ENCODE data around the gene TBX6.
"Not testable (repeated sequence)": the region's sequence is repeated elsewhere in the genome, so short reads cannot be mapped to it uniquely, and the experiment has no call there.

The TBX6 gene

GRCh38 chr16:30065102-30065942, 26.4 kb downstream of the TBX6 start, which contains the start of gene ALDOA:
Gene ALDOA, plus strand, starts transcription at chr16:30065760. Its CDS starts 1,138 bp downstream, at chr16:30066898.
- DNase-seq = peak; percentile 99

- no peak for DNase-seq
These were observed 27.0 kb downstream of the TBX6 start for GRCh38 chr16:30064729-30065101.

DNA sequence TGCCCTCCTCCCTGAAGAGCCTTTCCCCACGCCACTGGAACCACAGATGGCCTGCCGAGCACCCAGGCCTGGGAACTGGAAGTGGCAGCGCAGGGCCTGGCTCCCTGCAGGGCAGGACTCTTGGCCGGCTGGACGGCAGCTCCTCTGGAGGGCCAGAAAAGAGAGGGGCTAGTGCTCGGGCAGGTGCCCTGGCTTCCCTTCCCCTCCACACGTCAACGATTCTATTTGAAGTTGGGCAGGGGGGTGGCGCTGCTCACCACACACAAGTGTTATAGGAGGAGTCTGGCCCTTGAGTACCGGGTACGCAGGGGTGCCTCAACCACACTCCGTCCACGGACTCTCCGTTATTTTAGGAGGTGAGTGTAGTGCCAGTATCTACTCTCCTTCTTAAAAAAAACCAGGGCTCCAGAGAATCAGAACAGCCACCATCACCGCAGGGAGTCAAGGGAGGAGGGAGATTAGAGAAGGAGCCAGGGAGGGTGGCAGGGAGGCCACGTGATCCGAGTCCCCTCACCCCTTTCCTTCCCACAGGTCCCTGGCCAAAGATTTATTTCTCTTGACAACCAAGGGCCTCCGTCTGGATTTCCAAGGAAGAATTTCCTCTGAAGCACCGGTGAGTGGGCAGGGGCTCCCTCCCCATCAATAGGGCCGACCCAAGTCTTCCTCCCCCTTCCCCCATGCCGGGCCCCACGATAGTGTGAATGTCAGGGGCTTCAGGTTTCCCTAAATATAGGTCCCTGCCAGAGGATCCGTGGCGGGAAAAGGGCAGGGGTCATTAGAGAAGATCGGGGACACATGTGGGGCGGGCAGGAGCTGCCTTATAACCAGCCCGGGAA, 27.6 kb downstream of the TBX6 start:
- peak; percentile 82 for DNase-seq

- no peak for DNase-seq
These were observed 28.3 kb downstream of the TBX6 start for GRCh38 chr16:30063278-30063892.

GRCh38 chr16:30060836-30061554, 30.7 kb downstream of the TBX6 start:
- peak; percentile 68 for DNase-seq

DNA sequence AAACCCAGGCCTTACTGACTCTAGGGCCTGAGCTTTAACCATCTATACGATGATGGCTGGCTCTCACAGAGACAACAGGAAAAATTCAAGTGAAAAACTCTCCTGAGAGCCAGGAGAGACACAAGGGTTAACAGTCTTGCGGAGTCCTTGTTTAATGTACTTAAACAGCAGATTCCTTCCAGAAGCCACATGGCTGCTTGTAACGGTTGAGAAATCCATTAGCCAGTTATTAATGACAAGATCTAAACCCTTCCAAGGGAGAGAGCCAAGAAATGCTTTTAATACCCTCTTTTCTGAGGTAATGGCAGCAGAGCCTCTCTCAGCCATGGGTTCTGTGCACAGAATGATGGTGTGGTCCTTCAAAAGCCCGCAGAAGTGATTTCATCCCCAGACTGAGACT, 31.4 kb downstream of the TBX6 start:
- DNase-seq = no peak

DNA sequence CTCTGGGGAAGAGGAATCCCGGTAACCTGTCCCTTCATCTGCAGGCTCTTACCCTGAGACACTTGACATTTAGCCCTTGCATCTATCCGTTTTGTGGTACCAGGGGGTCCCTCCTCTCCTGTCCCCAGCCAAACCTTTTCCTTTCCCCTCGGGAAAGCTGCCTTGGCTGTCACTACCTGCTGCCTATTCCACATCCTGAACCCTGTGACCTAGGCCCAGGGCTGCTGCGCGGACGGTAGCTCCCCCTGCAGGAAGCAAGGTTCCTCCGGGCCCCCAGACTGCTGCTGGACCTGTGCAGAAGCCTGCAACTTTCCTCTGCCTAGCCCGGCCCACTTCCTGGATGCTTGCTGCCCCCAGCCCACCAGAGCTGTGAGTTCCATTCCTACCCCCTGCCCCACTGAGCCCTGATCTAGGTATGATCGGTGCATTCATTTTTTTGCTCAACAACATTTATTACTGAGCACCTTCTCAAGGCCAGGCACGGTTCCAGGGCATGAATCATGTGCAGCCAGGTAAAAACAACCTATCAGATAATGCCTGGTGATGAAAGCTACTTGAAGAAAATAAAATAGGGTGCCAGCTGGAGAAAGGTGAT, 36.7 kb downstream of the TBX6 start:
- DNase-seq = no peak

DNA sequence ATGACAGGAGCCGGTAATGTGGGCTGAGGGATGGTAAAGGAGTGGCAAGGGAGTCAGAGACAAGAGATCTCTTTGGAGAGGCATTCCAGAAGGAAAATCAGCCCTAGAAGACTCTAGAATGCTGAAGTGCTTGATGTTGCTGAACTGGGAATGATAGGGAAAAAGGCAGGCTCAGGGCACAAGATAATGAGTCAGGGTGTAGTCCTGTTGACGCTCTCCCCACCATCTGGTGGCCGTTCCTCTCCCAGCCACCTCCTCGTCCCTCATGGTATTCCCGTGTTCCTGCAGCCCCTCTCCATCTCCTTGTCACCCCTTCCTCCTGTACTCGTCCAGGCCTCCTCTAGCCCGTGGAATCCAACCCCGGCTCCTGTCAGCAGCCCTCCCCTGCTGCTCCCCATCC, 37.3 kb downstream of the TBX6 start:
- DNase-seq = no peak

GRCh38 chr16:30053376-30054015, 38.2 kb downstream of the TBX6 start:
- peak; percentile 31 for DNase-seq

- DNase-seq = peak; percentile 94
These were observed 38.9 kb downstream of the TBX6 start for GRCh38 chr16:30052671-30053372.

GRCh38 chr16:30051518-30051917, 40.2 kb downstream of the TBX6 start:
- no peak for DNase-seq

GRCh38 chr16:30049871-30050270, 41.9 kb downstream of the TBX6 start:
- no peak for DNase-seq

DNA sequence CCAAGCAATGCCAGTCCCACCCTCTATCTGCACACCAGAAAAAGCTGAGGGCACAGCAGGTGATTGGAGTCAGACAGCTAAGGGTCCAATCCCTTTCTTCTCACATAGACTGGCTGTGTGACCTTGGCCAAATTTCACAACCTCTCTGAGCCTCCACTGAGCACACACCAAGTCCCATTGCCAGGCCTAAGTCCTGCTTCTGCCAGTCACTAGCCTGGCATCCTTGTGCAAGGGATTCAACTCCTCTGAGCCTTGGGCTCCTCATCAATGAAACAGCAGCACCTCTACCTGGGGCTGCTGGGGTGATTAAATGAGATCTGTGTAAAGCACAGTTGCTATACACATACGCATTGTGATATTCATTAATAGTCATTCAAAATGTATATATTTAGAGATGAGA, 45.1 kb downstream of the TBX6 start:
- no peak for DNase-seq

- DNase-seq = no peak
These were observed 45.5 kb downstream of the TBX6 start for GRCh38 chr16:30046178-30046577.

DNA sequence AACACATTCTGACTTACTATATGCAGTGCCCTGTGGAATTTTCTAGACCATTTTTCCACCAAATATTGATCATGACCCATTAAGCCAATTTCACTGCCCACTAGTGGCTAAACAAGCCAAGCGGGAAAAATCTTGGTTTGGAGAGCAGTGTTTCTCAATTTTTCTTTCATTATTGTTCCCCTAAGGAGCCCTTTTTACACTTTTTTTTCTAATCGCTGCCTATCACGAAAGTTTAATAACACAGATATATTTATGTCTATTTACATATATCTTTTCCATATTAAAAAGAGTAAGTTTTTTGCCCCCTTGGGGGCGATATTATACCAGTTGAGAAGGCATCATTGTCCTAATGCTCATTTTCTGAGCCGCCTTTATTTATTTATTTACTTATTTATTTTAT, 49.9 kb downstream of the TBX6 start:
- no peak for DNase-seq

- DNase-seq = not testable (repeated sequence)
These were observed 51.0 kb downstream of the TBX6 start for GRCh38 chr16:30040690-30041089.

DNA sequence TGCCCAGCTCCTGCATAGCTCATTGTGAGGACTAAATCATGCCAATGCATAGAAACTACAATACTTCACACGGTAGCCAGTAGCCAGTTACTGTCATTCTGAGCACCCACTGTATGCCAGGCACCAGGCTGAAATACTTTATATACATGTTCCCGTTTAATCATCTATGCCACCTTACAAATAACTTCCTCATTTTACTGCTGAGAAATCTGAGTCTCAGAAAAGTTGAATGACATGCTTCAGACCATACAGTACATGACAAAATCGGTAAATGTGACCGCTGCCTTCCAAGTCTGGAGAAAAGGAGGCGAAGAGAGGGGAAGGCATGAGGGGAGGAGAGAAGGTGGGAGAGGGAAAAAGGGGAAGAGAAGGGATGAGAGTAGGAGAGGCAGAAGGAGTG, 51.5 kb downstream of the TBX6 start:
- DNase-seq = no peak

All from right hindlimb (tissue), 1 donor.